Smooth muscle cell (in vitro differentiated cells): ENCODE measurements around the gene OSBP2. TPM values are rescaled to one million over a fixed set of nuclear protein-coding genes. Genes with fewer than 3 reads are reported as not detected.
"Not testable (repeated sequence)": the region's sequence is repeated elsewhere in the genome, so short reads cannot be mapped to it uniquely, and the experiment has no call there.

Experiments
- DNase-seq: peaks from one replicate; lab custom pipeline; 2025; ENCODE audit not compliant: unreplicated experiment; lab: John Stamatoyannopoulos, UW
- H2AFZ ChIP-seq: fragments of 200-600 bp; sonication (generic); 2 replicates; pipeline ENCODE4 v1.6.0; 2016; ENCODE audit warnings: antibody characterized with exemption, low read depth, mild to moderate bottlenecking
- H3F3A ChIP-seq: fragments of 200-600 bp; sonication (generic); 2 replicates; pipeline ENCODE4 v1.6.0; 2017; ENCODE audit warnings: antibody characterized with exemption, low read depth
- H3K27ac ChIP-seq: fragments of 200-600 bp; sonication (generic); 2 replicates; pipeline ENCODE4 v1.5.1; 2016; ENCODE audit warnings: low read depth, mild to moderate bottlenecking
- H3K27me3 ChIP-seq: fragments of 200-600 bp; sonication (generic); 2 replicates; pipeline ENCODE4 v1.6.1; 2016; ENCODE audit warnings: low read depth, mild to moderate bottlenecking
- H3K36me3 ChIP-seq: fragments of 200-600 bp; sonication (generic); 2 replicates; pipeline ENCODE4 v1.5.1; 2016; ENCODE audit warnings: low read depth
- H3K4me1 ChIP-seq: fragments of 200-600 bp; sonication (generic); 2 replicates; pipeline ENCODE4 v1.5.1; 2016; ENCODE audit warnings: low read depth
- H3K4me2 ChIP-seq: fragments of 200-600 bp; sonication (generic); 2 replicates; pipeline ENCODE4 v1.6.0; 2016; ENCODE audit warnings: mild to moderate bottlenecking
- H3K4me3 ChIP-seq: fragments of 200-600 bp; sonication (generic); 2 replicates; pipeline ENCODE4 v1.5.1; 2016; ENCODE audit warnings: mild to moderate bottlenecking
- H3K79me2 ChIP-seq: fragments of 200-600 bp; sonication (generic); 2 replicates; pipeline ENCODE4 v1.6.0; 2016; ENCODE audit warnings: low read depth, mild to moderate bottlenecking
- H3K9ac ChIP-seq: fragments of 200-600 bp; sonication (generic); 2 replicates; pipeline ENCODE4 v1.6.0; 2016; ENCODE audit warnings: low read depth
- H3K9me3 ChIP-seq: fragments of 200-600 bp; sonication (generic); replicated peaks from 2 replicates; pipeline ENCODE4 v1.5.1; 2016; ENCODE audit warnings: low read depth
- H4K20me1 ChIP-seq: fragments of 200-600 bp; sonication (generic); 2 replicates; pipeline ENCODE4 v1.6.0; 2016; ENCODE audit warnings: low read depth
- WGBS: methylation state at CpG from one replicate; pipeline ENCODE4 v1.1.7; 2016; ENCODE audit warnings: low lambda C conversion rate; 5-methylcytosine and 5-hydroxymethylcytosine counted together
- polyA plus RNA-seq: library from polyadenylated mRNA; unstranded; fragments of >200 nt; fragmentation: Nextera tagmentation; extraction: Ambion mirVana; gene quantifications from 2 replicates; pipeline ENCODE4 v1.2.1, GENCODE V29; 2016
- total RNA-seq: library from RNA; depleted of rRNA; stranded (reverse); fragments of >200 nt; gene quantifications from 2 replicates; pipeline ENCODE4 v1.2.3, GENCODE V29; 2014
- TF ChIP-seq, protein P1 (sequence below): fragments of 200-600 bp; sonication (generic); IDR thresholded peaks from 2 replicates; pipeline ENCODE4 v1.5.1; 2017; ENCODE audit warnings: borderline replicate concordance, mild to moderate bottlenecking, antibody characterized with exemption; ENCODE audit not compliant: insufficient read depth, poor library complexity, severe bottlenecking

Gene OSBP2
- total and polyA plus RNA-seq, 2 experiments from 2014 or later = 4.6 to 4.9 TPM

- H3K36me3 ChIP-seq = no peaks in the 10 kb centered on the region
- no peaks in the 10 kb centered on the region for H3K79me2 ChIP-seq
- DNase-seq = no peak
- no peaks in the 10 kb centered on the region for H3K9me3 ChIP-seq
- no peaks in the 10 kb centered on the region for H3K4me1 ChIP-seq
- H3K9ac ChIP-seq = no peak overlapping the region
- H3K27ac ChIP-seq = no peak overlapping the region
- TF ChIP-seq, protein P1, sequence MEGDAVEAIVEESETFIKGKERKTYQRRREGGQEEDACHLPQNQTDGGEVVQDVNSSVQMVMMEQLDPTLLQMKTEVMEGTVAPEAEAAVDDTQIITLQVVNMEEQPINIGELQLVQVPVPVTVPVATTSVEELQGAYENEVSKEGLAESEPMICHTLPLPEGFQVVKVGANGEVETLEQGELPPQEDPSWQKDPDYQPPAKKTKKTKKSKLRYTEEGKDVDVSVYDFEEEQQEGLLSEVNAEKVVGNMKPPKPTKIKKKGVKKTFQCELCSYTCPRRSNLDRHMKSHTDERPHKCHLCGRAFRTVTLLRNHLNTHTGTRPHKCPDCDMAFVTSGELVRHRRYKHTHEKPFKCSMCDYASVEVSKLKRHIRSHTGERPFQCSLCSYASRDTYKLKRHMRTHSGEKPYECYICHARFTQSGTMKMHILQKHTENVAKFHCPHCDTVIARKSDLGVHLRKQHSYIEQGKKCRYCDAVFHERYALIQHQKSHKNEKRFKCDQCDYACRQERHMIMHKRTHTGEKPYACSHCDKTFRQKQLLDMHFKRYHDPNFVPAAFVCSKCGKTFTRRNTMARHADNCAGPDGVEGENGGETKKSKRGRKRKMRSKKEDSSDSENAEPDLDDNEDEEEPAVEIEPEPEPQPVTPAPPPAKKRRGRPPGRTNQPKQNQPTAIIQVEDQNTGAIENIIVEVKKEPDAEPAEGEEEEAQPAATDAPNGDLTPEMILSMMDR = no peak
- no peaks in the 10 kb centered on the region for H4K20me1 ChIP-seq
- WGBS = 93% methylated on average over 5 of the region's 5 CpGs
- H3K27me3 ChIP-seq = no peaks in the 10 kb centered on the region
- no peaks in the 10 kb centered on the region for H3F3A ChIP-seq
- H3K4me3 ChIP-seq = no peak overlapping the region
- H3K4me2 ChIP-seq = no peak overlapping the region
- no peak overlapping the region for H2AFZ ChIP-seq
Measured at GRCh38 chr22:30704978-30705377, 10.3 kb downstream of the OSBP2 start.

GRCh38 chr22:30705710-30706651 lies 11.3 kb downstream of the OSBP2 start:
- no peak for DNase-seq
- H3K9ac ChIP-seq = no peak overlapping the region
- no peaks in the 10 kb centered on the region for H3K79me2 ChIP-seq
- H3K9me3 ChIP-seq = no peaks in the 10 kb centered on the region
- H3K4me3 ChIP-seq = no peak overlapping the region
- WGBS = 71% methylated on average over 11 of the region's 11 CpGs
- H3K27ac ChIP-seq = no peak overlapping the region
- no peaks in the 10 kb centered on the region for H4K20me1 ChIP-seq
- TF ChIP-seq, protein P1 = no peak
- no peaks in the 10 kb centered on the region for H3K36me3 ChIP-seq
- H3K4me2 ChIP-seq = no peak overlapping the region
- H3K4me1 ChIP-seq = no peaks in the 10 kb centered on the region
- H3F3A ChIP-seq = no peaks in the 10 kb centered on the region
- no peaks in the 10 kb centered on the region for H3K27me3 ChIP-seq
- H2AFZ ChIP-seq = no peak overlapping the region

- not testable (repeated sequence) for H2AFZ ChIP-seq, H4K20me1 ChIP-seq, H3K79me2 ChIP-seq, H3K27me3 ChIP-seq, H3K4me2 ChIP-seq, H3K27ac ChIP-seq, H3K4me3 ChIP-seq, DNase-seq, H3K9ac ChIP-seq, H3K9me3 ChIP-seq, H3K4me1 ChIP-seq, H3K36me3 ChIP-seq, H3F3A ChIP-seq
- 94% methylated on average over 6 of the region's 6 CpGs for WGBS
Measured at GRCh38 chr22:30709980-30710379, 15.3 kb downstream of the OSBP2 start.

DNA sequence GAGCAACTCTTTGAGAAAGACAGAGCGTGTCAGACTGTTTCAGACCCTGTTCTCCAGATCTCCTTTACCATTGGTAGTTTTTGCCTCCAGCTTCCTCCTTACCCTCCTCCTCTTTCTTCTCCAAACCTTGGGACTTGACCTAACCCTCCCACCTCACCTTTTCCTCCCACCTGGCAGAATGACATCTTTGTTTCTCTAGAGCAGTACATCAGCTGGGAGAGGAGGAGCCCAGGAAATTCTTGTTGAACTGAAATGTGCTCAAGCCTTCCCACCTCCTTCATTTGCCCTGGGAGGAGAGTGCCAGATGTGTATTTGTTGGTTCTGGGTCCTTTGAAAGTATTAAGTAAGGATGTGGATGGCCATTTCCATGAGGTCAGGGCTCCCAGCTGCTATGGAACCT lies 17.4 kb downstream of the OSBP2 start:
- 83% methylated on average over 1 of the region's 1 CpG for WGBS
- Histone ChIP-seq H3K4me3 (no peak overlapping the region), H3K4me2 (no peak overlapping the region)

More for the DNA sequence above, 17.4 kb downstream of the OSBP2 start:
- Histone ChIP-seq H3K79me2 (no peaks in the 10 kb centered on the region), H3K36me3 (no peaks in the 10 kb centered on the region), H4K20me1 (no peaks in the 10 kb centered on the region), H3K27ac (no peak overlapping the region), H3K4me1 (no peaks in the 10 kb centered on the region), H2AFZ (no peak overlapping the region), H3K27me3 (no peaks in the 10 kb centered on the region), H3K9ac (no peak overlapping the region), H3K9me3 (no peaks in the 10 kb centered on the region), H3F3A (peaks cover 5% of the 10 kb centered on the region)
- TF ChIP-seq, protein P1 = no peak
- no peak for DNase-seq
